GM10847 (cell line): ENCODE results near the gene RNF2.

Experiments
- POLR2A ChIP-seq: IDR thresholded peaks from 2 replicates; pipeline ENCODE4 v1.6.1; 2011; ENCODE audit not compliant: insufficient read length; ENCODE audit errors: extremely low read depth

Gene RNF2

GRCh38 chr1:185044387-185044786, 971 bp upstream of the RNF2 start:
- TF ChIP-seq POLR2A, result no peak

GRCh38 chr1:185045814-185046492, 595 bp downstream of the RNF2 start:
- no peak for TF ChIP-seq POLR2A

- no peak for TF ChIP-seq POLR2A
These were observed 1.3 kb downstream of the RNF2 start for GRCh38 chr1:185046668-185047067.

GRCh38 chr1:185049670-185050069, 4.3 kb downstream of the RNF2 start:
- no peak for TF ChIP-seq POLR2A

DNA sequence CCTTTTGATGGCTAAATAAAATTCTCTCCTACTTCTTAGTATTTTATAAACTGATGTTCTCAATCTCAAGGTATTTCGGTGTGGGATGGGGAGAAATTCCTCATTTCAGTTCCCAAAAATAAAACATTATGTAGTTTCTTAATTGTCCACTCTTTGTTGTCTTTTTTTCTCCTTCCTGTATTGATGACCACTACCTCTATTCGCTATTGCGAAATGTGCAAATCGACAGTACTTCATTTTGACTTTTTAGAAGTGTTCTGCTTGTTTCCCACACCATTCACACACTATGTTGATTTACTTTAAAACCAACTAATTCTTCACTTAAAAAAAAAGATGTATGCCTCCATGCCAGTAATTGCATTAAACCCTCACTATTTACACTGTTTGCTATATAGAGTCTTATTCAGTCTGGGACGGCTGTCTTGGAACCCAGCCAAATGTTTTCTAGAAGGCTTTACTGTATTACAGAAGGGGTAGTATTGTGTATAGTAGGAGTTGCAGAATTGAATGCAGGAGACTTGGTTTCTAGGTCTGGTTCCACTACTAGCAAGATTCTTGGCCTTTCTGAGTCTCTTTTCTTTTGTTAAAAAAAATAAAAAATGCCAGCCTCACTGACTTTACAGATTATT, 5.6 kb downstream of the RNF2 start:
- no peak for TF ChIP-seq POLR2A

DNA sequence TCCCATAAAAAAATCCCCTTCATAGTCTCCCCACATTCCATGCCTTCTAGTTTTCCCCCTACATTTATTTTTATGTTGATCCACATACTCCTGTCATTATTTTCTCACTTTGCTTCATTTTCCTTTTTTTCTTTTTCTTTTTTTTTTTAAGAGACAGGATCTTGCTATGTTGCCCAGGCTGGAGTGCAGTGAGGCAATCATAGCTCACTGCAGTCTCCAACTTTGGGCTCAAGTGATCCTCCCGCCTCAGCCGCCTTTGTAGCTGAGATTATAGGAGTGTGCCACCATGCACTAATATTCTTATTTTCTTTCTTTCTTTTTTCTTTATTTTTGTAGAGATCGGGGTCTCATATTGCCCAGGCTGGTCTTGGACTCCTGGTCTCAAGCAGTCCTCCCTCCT, 7.8 kb downstream of the RNF2 start:
- TF ChIP-seq POLR2A, result no peak

GRCh38 chr1:185054365-185055060, 9.2 kb downstream of the RNF2 start:
- no peak for TF ChIP-seq POLR2A

GRCh38 chr1:185058110-185058509, 12.8 kb downstream of the RNF2 start:
- TF ChIP-seq POLR2A, result no peak

- TF ChIP-seq POLR2A, result no peak
These were observed 13.5 kb downstream of the RNF2 start for GRCh38 chr1:185058876-185059275.

- no peak for TF ChIP-seq POLR2A
These were observed 14.7 kb downstream of the RNF2 start for GRCh38 chr1:185059950-185060571.

DNA sequence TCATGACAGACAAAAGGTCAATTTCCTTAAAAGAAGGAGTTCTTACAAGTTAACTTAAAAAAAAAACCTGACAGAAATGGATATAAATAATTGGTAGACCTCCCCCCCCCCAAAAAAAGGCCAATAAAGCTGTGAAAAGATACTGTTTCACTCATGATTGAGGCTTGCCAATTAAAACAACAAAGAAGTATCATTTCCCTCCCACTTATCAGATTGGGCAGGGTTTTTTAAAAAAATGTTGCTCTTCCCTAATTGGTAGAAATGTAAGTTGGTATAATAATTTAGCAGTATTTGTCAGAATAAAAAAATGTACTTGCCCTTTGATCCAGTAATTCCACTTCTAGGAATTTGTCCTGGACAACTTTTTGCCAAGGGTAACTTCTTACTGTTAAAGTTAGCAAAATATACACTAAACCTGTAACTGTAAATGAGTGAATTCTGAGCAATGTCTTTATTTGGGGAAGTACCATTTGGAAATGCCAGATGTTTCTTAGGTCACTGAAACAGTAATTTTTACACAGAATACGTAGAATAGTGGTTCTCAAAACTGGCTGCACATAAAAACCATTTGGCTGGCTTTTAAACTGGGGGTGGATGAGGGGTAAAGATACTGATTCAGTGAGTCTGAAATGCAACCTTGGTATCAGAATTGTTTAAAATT, 17.5 kb downstream of the RNF2 start:
- no peak for TF ChIP-seq POLR2A

- TF ChIP-seq POLR2A, result no peak
These were observed 18.4 kb downstream of the RNF2 start for GRCh38 chr1:185063719-185064118.

GRCh38 chr1:185066181-185066580, 20.8 kb downstream of the RNF2 start:
- no peak for TF ChIP-seq POLR2A

- TF ChIP-seq POLR2A, result no peak
These were observed 23.0 kb downstream of the RNF2 start for GRCh38 chr1:185068341-185068740.

DNA sequence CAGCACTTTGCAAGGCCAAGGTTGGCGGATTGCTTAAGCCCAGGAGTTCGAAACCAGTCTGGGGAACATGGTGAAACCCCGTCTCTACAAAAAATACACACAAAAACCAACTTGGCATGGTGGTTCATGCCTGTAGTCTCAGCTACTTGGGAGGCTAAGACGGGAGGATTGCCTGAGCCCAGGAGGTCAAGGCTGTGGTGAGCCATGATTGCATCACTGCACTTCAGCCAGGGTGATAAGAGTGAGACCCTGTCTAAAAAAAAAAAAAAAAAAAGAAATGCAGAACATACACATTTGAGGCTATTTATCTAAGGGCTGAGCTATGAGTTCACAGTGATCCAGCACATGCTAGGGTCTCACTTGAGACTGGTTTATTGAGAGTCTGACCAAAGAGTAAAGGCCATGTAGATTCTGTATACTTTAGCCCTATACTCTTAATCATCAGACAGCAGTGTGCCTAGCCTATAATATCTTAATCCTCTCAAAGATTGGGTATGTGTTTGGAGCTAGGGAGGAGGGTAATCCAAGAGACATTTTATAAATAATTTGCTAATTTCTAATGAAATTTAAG, 23.9 kb downstream of the RNF2 start:
- TF ChIP-seq POLR2A, result no peak
